Liver (tissue), 3 donors: ENCODE results near the gene GSTO2.

ENCODE experiments used
- ATF3 ChIP-seq: IDR thresholded peaks from 2 replicates; pipeline ENCODE4 v1.6.1; 2016; ENCODE audit warnings: antibody characterized with exemption
- CTCF ChIP-seq: fragments of 150-350 bp; IDR thresholded peaks from 2 replicates; pipeline ENCODE4 v1.5.1; 2017; ENCODE audit warnings: improper control_type of control experiment, low read depth, low read length; ENCODE audit not compliant: missing input control
- FOXA1 ChIP-seq: IDR thresholded peaks from 2 replicates; pipeline ENCODE4 v1.6.1; 2016; ENCODE audit warnings: antibody characterized with exemption
- MAX ChIP-seq: IDR thresholded peaks from 2 replicates; pipeline ENCODE4 v1.6.1; 2016; ENCODE audit warnings: antibody characterized with exemption
- REST ChIP-seq: IDR thresholded peaks from 2 replicates; pipeline ENCODE4 v1.6.1; 2016; ENCODE audit warnings: antibody characterized with exemption, mild to moderate bottlenecking
- RXRA ChIP-seq, 2 donors: IDR thresholded peaks; 2 replicates each; pipeline ENCODE4 v1.6.1; 2017 to 2018; ENCODE audit warnings: antibody characterized with exemption in 2 of 2, mild to moderate bottlenecking in 1 of 2
- YY1 ChIP-seq: IDR thresholded peaks from 2 replicates; pipeline ENCODE4 v1.6.1; 2016; ENCODE audit warnings: antibody characterized with exemption, mild to moderate bottlenecking
- donor health status: healthy.
- donor health status: healthy.

- TF ChIP-seq CTCF (no peak), FOXA1 (no peak), ATF3 (no peak), REST (no peak), YY1 (no peak), MAX (no peak), RXRA (IDR thresholded peaks at IDR 0.05) (no peak)
Measured at GRCh38 chr10:104334561-104334960, 65.6 kb downstream of the GSTO2 start.
